ENCODE measurements around the gene NOS1.

Gene NOS1

GRCh38 chr12:117356048-117356447 lies 5.4 kb downstream of the NOS1 start:
- H2BK12ac ChIP-seq (ENCODE audit: low read length) = no peak overlapping the region
- H4K8ac ChIP-seq (ENCODE audit: low read depth, low read length) = no peak overlapping the region
- DNase-seq = peak in 1 of 2 donors; percentile 27
- H4K91ac ChIP-seq (ENCODE audit: low read depth, low read length) = no peak overlapping the region
- H3K18ac ChIP-seq (ENCODE audit: low read length) = no peak overlapping the region
- H3K4me1 ChIP-seq (ENCODE audit: control insufficient read depth in 1 of 2, insufficient read depth in 2 of 2, low read length in 2 of 2) = no peaks in the 10 kb centered on the region
- no peak overlapping the region for H3K27ac ChIP-seq (ENCODE audit: low read depth, low read length)
- no peak overlapping the region for H3K4me2 ChIP-seq (ENCODE audit: low read length)
- H3K79me1 ChIP-seq (ENCODE audit: low read length) = no peaks in the 10 kb centered on the region
- no peaks in the 10 kb centered on the region for H3K79me2 ChIP-seq (ENCODE audit: control insufficient read depth, insufficient read depth, low read length, poor library complexity)
- H3K9me3 ChIP-seq (ENCODE audit: insufficient read depth, low read depth, low read length) = peaks cover 2% of the 10 kb centered on the region
- H3K14ac ChIP-seq (ENCODE audit: low read length) = no peak overlapping the region
- H2BK5ac ChIP-seq (ENCODE audit: low read depth, low read length, poor library complexity) = no peak overlapping the region
- no peak overlapping the region for H3K4me3 ChIP-seq (ENCODE audit: low read depth, low read length)
- no peak overlapping the region for H4K12ac ChIP-seq (ENCODE audit: low read depth, low read length)
- H3K27me3 ChIP-seq (ENCODE audit: insufficient read depth, low read length) = peaks cover 26% of the 10 kb centered on the region
- no peaks in the 10 kb centered on the region for H3K36me3 ChIP-seq (ENCODE audit: control insufficient read depth in 1 of 2, insufficient read depth in 2 of 2, low read length in 2 of 2)
- WGBS (ENCODE audit: extremely low coverage, insufficient coverage, insufficient read length) = no CpG with 5 or more reads among the region's 1 CpG
- no peak overlapping the region for H3K23ac ChIP-seq (ENCODE audit: low read length)
- no peak overlapping the region for H3K9ac ChIP-seq (ENCODE audit: low read length)
- no peak overlapping the region for H2BK120ac ChIP-seq (ENCODE audit: insufficient read depth, low read length, poor library complexity)
- no peak overlapping the region for H2AK5ac ChIP-seq (ENCODE audit: low read length)
- no peak overlapping the region for H3K4ac ChIP-seq (ENCODE audit: low read depth, low read length)
- H2AFZ ChIP-seq (ENCODE audit: insufficient read depth, low read length, poor library complexity) = no peak overlapping the region

- no peak overlapping the region for H4K12ac ChIP-seq (ENCODE audit: low read depth, low read length)
- no peaks in the 10 kb centered on the region for H3K79me1 ChIP-seq (ENCODE audit: low read length)
- no peak overlapping the region for H3K14ac ChIP-seq (ENCODE audit: low read length)
- no peak overlapping the region for H2AFZ ChIP-seq (ENCODE audit: insufficient read depth, low read length, poor library complexity)
- no peak overlapping the region for H2BK120ac ChIP-seq (ENCODE audit: insufficient read depth, low read length, poor library complexity)
- H3K9me3 ChIP-seq (ENCODE audit: insufficient read depth, low read depth, low read length) = no peaks in the 10 kb centered on the region
- no peak overlapping the region for H4K91ac ChIP-seq (ENCODE audit: low read depth, low read length)
- H3K23ac ChIP-seq (ENCODE audit: low read length) = no peak overlapping the region
- H3K4ac ChIP-seq (ENCODE audit: low read depth, low read length) = no peak overlapping the region
- H3K18ac ChIP-seq (ENCODE audit: low read length) = no peak overlapping the region
- H2AK5ac ChIP-seq (ENCODE audit: low read length) = no peak overlapping the region
- peaks cover 2% of the 10 kb centered on the region for H3K27me3 ChIP-seq (ENCODE audit: insufficient read depth, low read length)
- no peaks in the 10 kb centered on the region for H3K79me2 ChIP-seq (ENCODE audit: control insufficient read depth, insufficient read depth, low read length, poor library complexity)
- no peak overlapping the region for H2BK5ac ChIP-seq (ENCODE audit: low read depth, low read length, poor library complexity)
- no peak overlapping the region for H2BK12ac ChIP-seq (ENCODE audit: low read length)
- no peak for DNase-seq
- H3K27ac ChIP-seq (ENCODE audit: low read depth, low read length) = no peak overlapping the region
- H3K4me1 ChIP-seq (ENCODE audit: control insufficient read depth in 1 of 2, insufficient read depth in 2 of 2, low read length in 2 of 2) = no peaks in the 10 kb centered on the region
- H4K8ac ChIP-seq (ENCODE audit: low read depth, low read length) = no peak overlapping the region
- no peaks in the 10 kb centered on the region for H3K36me3 ChIP-seq (ENCODE audit: control insufficient read depth in 1 of 2, insufficient read depth in 2 of 2, low read length in 2 of 2)
- no peak overlapping the region for H3K4me2 ChIP-seq (ENCODE audit: low read length)
- no peak overlapping the region for H3K9ac ChIP-seq (ENCODE audit: low read length)
- H3K4me3 ChIP-seq (ENCODE audit: low read depth, low read length) = no peak overlapping the region
Measured at GRCh38 chr12:117352883-117353282, 8.5 kb downstream of the NOS1 start.

- no peak for DNase-seq
- no peaks in the 10 kb centered on the region for H3K36me3 ChIP-seq (ENCODE audit: control insufficient read depth in 1 of 2, insufficient read depth in 2 of 2, low read length in 2 of 2)
- H3K9me3 ChIP-seq (ENCODE audit: insufficient read depth, low read depth, low read length) = no peaks in the 10 kb centered on the region
- no peak overlapping the region for H4K12ac ChIP-seq (ENCODE audit: low read depth, low read length)
- no CpG with 5 or more reads among the region's 9 CpGs for WGBS (ENCODE audit: extremely low coverage, insufficient coverage, insufficient read length)
- H3K23ac ChIP-seq (ENCODE audit: low read length) = no peak overlapping the region
- H4K8ac ChIP-seq (ENCODE audit: low read depth, low read length) = no peak overlapping the region
- H2BK120ac ChIP-seq (ENCODE audit: insufficient read depth, low read length, poor library complexity) = no peak overlapping the region
- no peaks in the 10 kb centered on the region for H3K79me2 ChIP-seq (ENCODE audit: control insufficient read depth, insufficient read depth, low read length, poor library complexity)
- H3K9ac ChIP-seq (ENCODE audit: low read length) = no peak overlapping the region
- H3K4me3 ChIP-seq (ENCODE audit: low read depth, low read length) = no peak overlapping the region
- H2BK12ac ChIP-seq (ENCODE audit: low read length) = no peak overlapping the region
- no peak overlapping the region for H3K14ac ChIP-seq (ENCODE audit: low read length)
- no peak overlapping the region for H3K27ac ChIP-seq (ENCODE audit: low read depth, low read length)
- H4K91ac ChIP-seq (ENCODE audit: low read depth, low read length) = no peak overlapping the region
- no peak overlapping the region for H3K4me2 ChIP-seq (ENCODE audit: low read length)
- H2BK5ac ChIP-seq (ENCODE audit: low read depth, low read length, poor library complexity) = no peak overlapping the region
- H3K4ac ChIP-seq (ENCODE audit: low read depth, low read length) = no peak overlapping the region
- no peaks in the 10 kb centered on the region for H3K27me3 ChIP-seq (ENCODE audit: insufficient read depth, low read length)
- H3K18ac ChIP-seq (ENCODE audit: low read length) = no peak overlapping the region
- H3K4me1 ChIP-seq (ENCODE audit: control insufficient read depth in 1 of 2, insufficient read depth in 2 of 2, low read length in 2 of 2) = no peaks in the 10 kb centered on the region
- H3K79me1 ChIP-seq (ENCODE audit: low read length) = no peaks in the 10 kb centered on the region
- H2AK5ac ChIP-seq (ENCODE audit: low read length) = no peak overlapping the region
- H2AFZ ChIP-seq (ENCODE audit: insufficient read depth, low read length, poor library complexity) = no peak overlapping the region
Measured at GRCh38 chr12:117352206-117352605, 9.2 kb downstream of the NOS1 start.

GRCh38 chr12:117350140-117350539 lies 11.3 kb downstream of the NOS1 start:
- no peaks in the 10 kb centered on the region for H3K9me3 ChIP-seq (ENCODE audit: insufficient read depth, low read depth, low read length)
- no peak overlapping the region for H3K27ac ChIP-seq (ENCODE audit: low read depth, low read length)

More at GRCh38 chr12:117350140-117350539, 11.3 kb downstream of the NOS1 start:
- Histone ChIP-seq H3K4me3 (ENCODE audit: low read depth, low read length) (no peak overlapping the region), H4K12ac (ENCODE audit: low read depth, low read length) (no peak overlapping the region), H3K4me1 (ENCODE audit: control insufficient read depth in 1 of 2, insufficient read depth in 2 of 2, low read length in 2 of 2) (no peaks in the 10 kb centered on the region), H3K79me2 (ENCODE audit: control insufficient read depth, insufficient read depth, low read length, poor library complexity) (no peaks in the 10 kb centered on the region), H3K9ac (ENCODE audit: low read length) (no peak overlapping the region), H3K36me3 (ENCODE audit: control insufficient read depth in 1 of 2, insufficient read depth in 2 of 2, low read length in 2 of 2) (no peaks in the 10 kb centered on the region), H3K4ac (ENCODE audit: low read depth, low read length) (no peak overlapping the region), H3K4me2 (ENCODE audit: low read length) (no peak overlapping the region), H4K8ac (ENCODE audit: low read depth, low read length) (no peak overlapping the region), H3K23ac (ENCODE audit: low read length) (no peak overlapping the region), H3K27me3 (ENCODE audit: insufficient read depth, low read length) (no peaks in the 10 kb centered on the region), H3K18ac (ENCODE audit: low read length) (no peak overlapping the region), H4K91ac (ENCODE audit: low read depth, low read length) (no peak overlapping the region), H2AFZ (ENCODE audit: insufficient read depth, low read length, poor library complexity) (no peak overlapping the region), H2BK5ac (ENCODE audit: low read depth, low read length, poor library complexity) (no peak overlapping the region), H2BK120ac (ENCODE audit: insufficient read depth, low read length, poor library complexity) (no peak overlapping the region), H3K14ac (ENCODE audit: low read length) (no peak overlapping the region), H2BK12ac (ENCODE audit: low read length) (no peak overlapping the region), H3K79me1 (ENCODE audit: low read length) (no peaks in the 10 kb centered on the region), H2AK5ac (ENCODE audit: low read length) (no peak overlapping the region)
- peak in 1 of 2 donors; percentile 13 for DNase-seq
- WGBS (ENCODE audit: extremely low coverage, insufficient coverage, insufficient read length) = no CpG with 5 or more reads among the region's 4 CpGs

All from trophoblast cell (in vitro differentiated cells and primary cell).